Small intestine (tissue), 16 donors: ENCODE data around the gene SEPTIN3. TPM values are rescaled to one million over a fixed set of nuclear protein-coding genes. Genes with fewer than 3 reads are reported as not detected.

Experiments used
- DNase-seq, 2 donors: peaks; one replicate each; pipeline versions ENCODE4 v3.0.0 to v3.0.0-alpha.2; 2013
- FAIRE-seq: peaks from 2 replicates; lab custom pipeline; 2012; peaks lifted over from hg19 to GRCh38; lab: Jason Lieb, UNC
- H3K27ac ChIP-seq, 3 donors: one replicate each; pipeline ENCODE4 v1.5.1; 2013; ENCODE audit warnings: low read length in 2 of 3, mild to moderate bottlenecking in 2 of 3, control low read depth in 1 of 3, inconsistent platforms in 1 of 3, low read depth in 1 of 3, moderate library complexity in 1 of 3
- H3K27me3 ChIP-seq, 3 donors: one replicate each; pipeline ENCODE4 v1.6.1; 2013; ENCODE audit warnings: low read length in 3 of 3, inconsistent platforms in 1 of 3; ENCODE audit not compliant: control insufficient read depth in 3 of 3, insufficient read depth in 3 of 3
- H3K36me3 ChIP-seq, 3 donors: one replicate each; pipeline ENCODE4 v1.6.1; 2013; ENCODE audit warnings: low read length in 3 of 3, inconsistent platforms in 1 of 3, low read depth in 1 of 3, mild to moderate bottlenecking in 1 of 3, moderate library complexity in 1 of 3; ENCODE audit not compliant: control insufficient read depth in 3 of 3, insufficient read depth in 2 of 3
- H3K4me1 ChIP-seq, 3 donors: one replicate each; pipeline ENCODE4 v1.6.1; 2013; ENCODE audit warnings: low read length in 2 of 3, inconsistent platforms in 1 of 3, low read depth in 1 of 3, mild to moderate bottlenecking in 1 of 3, moderate library complexity in 1 of 3; ENCODE audit not compliant: control insufficient read depth in 3 of 3, insufficient read depth in 2 of 3
- H3K4me3 ChIP-seq, 3 donors: one replicate each; pipeline ENCODE4 v1.5.1; 2013; ENCODE audit warnings: low read length in 3 of 3, control low read depth in 1 of 3, inconsistent platforms in 1 of 3, low read depth in 1 of 3, mild to moderate bottlenecking in 1 of 3, moderate library complexity in 1 of 3
- H3K9me3 ChIP-seq, 2 donors: one replicate each; pipeline ENCODE4 v1.6.1; 2013; ENCODE audit warnings: low read depth in 1 of 2, low read length in 1 of 2; ENCODE audit not compliant: control insufficient read depth in 2 of 2, insufficient read depth in 1 of 2
- WGBS, 3 donors: extraction: QIAGEN DNeasy Blood & Tissue Kit; methylation state at CpG; one replicate each; pipeline ENCODE4 v1.1.7; 2013; 5-methylcytosine and 5-hydroxymethylcytosine counted together
- long read RNA-seq, 10 donors: transcript quantifications; one replicate each; lab custom pipeline, GENCODE V29; 2026
- polyA plus RNA-seq, 4 donors: library from polyadenylated mRNA; stranded (reverse) in 3 of 4; unstranded in 1 of 4; fragments of 200-250 nt in 3 of 4; fragments of 120-200 nt in 1 of 4; gene quantifications; one replicate each; pipeline versions ENCODE4 v1.2.1 to v1.2.3, GENCODE V29; 2013
- donor health status: healthy with polysubstance abuse.
- donor health status: control.
- donor health status: control.
- donor health status: Bipolar disorder and iron deficiency.
- donor health status: healthy.

The SEPTIN3 gene
- polyA plus RNA-seq: 1 to 10 TPM in 1 of 4 donors, under 1 TPM in 2, not detected in 1; 0.49 to 1.2 (median 0.81) TPM
- long read RNA-seq, donor 1, full-length matches to known transcripts: 1 of 1 reads
- long read RNA-seq, donor 1, partial matches to known transcripts: 0 of 1 reads
- long read RNA-seq, donor 1, other reads (novel, unspliced or antisense): 0 of 1 reads
- long read RNA-seq, donor 2, partial matches to known transcripts: 0 of 1 reads
- long read RNA-seq, donor 2, other reads (novel, unspliced or antisense): 0 of 1 reads
- long read RNA-seq, donor 3: 0 reads
- long read RNA-seq, donor 4: 0 reads
- long read RNA-seq, donor 5, full-length matches to known transcripts: 1 of 1 reads
- long read RNA-seq, donor 5, partial matches to known transcripts: 0 of 1 reads
- long read RNA-seq, donor 5, other reads (novel, unspliced or antisense): 0 of 1 reads
- long read RNA-seq, donor 6: 0 reads
- long read RNA-seq, donor 7: 0 reads
- long read RNA-seq, donor 8: 0 reads
- long read RNA-seq, donor 9: 0 reads
- long read RNA-seq, donor 10, full-length matches to known transcripts: 1 of 1 reads
- long read RNA-seq, donor 10, partial matches to known transcripts: 0 of 1 reads
- long read RNA-seq, donor 10, other reads (novel, unspliced or antisense): 0 of 1 reads

DNA sequence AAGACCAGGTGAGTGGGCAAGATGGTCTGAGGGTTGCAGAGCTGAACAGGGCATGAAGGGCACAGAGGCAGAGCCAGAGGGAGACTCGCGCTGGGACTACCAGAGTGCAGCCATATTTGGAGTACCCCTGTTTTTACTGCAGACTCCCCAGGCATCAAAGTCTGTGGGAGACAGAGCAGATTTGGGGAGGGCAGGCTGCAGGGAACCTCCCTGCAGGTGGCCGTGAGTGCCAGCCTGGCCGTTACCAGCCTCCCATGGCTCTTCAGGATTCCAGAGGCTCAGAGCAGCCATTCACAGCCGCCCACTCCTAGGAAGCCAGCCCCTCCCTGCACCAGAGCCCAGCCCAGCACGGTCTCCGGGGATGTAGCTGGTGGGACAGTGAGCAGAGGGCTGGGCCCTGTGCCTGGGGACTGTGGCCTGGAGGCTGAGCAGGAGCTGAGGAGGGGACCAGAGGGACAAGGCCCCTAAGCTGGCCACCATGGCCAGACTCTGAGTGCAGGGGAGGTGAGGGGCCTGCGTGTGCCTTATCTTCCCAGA, at the start of gene SEPTIN3:
Gene SEPTIN3, plus strand, starts transcription at position 334 of the 537 bp plus-strand sequence. CDS start 2,050 bp downstream, outside the sequence.
- no peak for FAIRE-seq
- Histone ChIP-seq H3K27me3 (peaks cover 0 to 9% (median 5%) of the 10 kb centered on the region in 3 donors), H3K4me3 (no peak within 1 kb of the TSS), H3K4me1 (peaks cover 0 to 4% (median 0%) of the 10 kb centered on the region in 3 donors), H3K9me3 (no peaks in the 10 kb centered on the region), H3K27ac (no peak within 1 kb of the TSS), H3K36me3 (no peaks in the 10 kb centered on the region)
- DNase-seq: no peak
- WGBS, 3 donors: 66 to 80% (median 73%) methylated on average over 7 to 8 of the region's 8 CpGs

GRCh38 chr22:41920271-41920976, 48.8 kb upstream of the SEPTIN3 start:
- no peaks in the 10 kb centered on the region for H3K36me3 ChIP-seq
- H3K4me1 ChIP-seq: peaks cover 0 to 11% (median 0%) of the 10 kb centered on the region in 3 donors
- no peak for FAIRE-seq
- H3K27me3 ChIP-seq: peaks cover 0 to 61% (median 8%) of the 10 kb centered on the region in 3 donors
- WGBS, 3 donors: 42 to 48% (median 47%) methylated on average over 19 to 21 of the region's 21 CpGs
- DNase-seq: no peak
- no peaks in the 10 kb centered on the region for H3K9me3 ChIP-seq
- peak overlapping the region in 1 of 3 donors; percentile 44 for H3K27ac ChIP-seq
- peak overlapping the region in 1 of 3 donors; percentile 32 for H3K4me3 ChIP-seq

DNA sequence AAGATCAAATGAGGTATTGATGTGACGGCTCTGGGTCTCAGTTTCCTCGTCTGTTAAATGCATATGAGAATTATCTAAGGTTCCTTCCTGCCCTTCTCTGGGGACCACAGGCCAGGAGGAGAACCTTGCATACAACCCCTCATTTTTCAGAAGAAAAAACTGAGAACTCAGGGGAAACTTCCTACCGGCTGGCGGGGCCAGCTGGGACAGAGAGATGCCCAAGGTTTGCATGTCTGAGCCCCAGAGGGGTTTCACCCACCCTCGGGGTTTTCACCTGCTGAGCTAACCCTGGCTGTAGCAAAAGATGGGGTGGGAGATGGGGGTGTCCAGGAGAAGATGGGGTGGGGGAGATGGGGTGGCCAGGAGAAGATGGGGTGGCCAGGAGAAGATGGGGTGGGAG, 46.9 kb upstream of the SEPTIN3 start:
- WGBS, 3 donors: 78 to 85% (median 81%) methylated on average over 5 of the region's 5 CpGs
- peaks cover 0 to 54% (median 7%) of the 10 kb centered on the region in 3 donors for H3K27me3 ChIP-seq
- DNase-seq (no peak), FAIRE-seq (no peak)
- H3K9me3 ChIP-seq: no peaks in the 10 kb centered on the region
- H3K27ac ChIP-seq: no peak overlapping the region
- no peaks in the 10 kb centered on the region for H3K36me3 ChIP-seq
- H3K4me3 ChIP-seq: no peak overlapping the region
- H3K4me1 ChIP-seq: peaks cover 2 to 9% (median 2%) of the 10 kb centered on the region in 3 donors

DNA sequence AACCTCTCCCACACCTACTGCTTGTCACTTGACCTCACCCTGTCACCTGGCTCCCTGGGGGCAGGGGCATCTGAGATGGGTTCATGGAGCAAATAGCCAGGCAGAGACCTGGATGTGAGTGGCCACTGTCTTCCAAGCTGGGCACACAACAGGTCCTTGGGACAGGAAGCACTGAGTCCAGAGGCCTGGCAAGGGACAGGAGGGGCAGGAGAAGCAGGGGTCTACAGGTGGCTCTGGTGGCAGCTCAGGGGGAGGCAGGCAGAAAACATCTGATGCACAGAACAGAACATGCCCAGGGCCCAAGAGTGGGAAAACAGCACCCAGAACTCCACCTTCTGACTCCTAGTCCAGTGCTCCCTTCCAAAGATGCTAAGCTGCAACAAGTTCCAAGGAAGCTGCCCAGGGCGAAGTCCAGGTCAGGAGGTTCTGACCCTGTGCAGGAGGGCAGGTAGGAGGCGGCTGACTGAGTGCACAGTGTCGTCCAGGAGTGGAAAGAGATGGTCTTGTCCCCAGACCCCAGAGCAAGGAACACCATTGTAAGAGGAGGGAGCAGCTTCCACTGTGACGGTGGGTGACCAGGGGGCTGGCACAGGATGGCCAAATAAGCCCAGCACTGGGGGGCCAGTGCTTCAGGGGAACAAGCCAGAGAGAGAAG, 46.2 kb upstream of the SEPTIN3 start:
- peaks cover 0 to 49% (median 7%) of the 10 kb centered on the region in 3 donors for H3K27me3 ChIP-seq
- H3K9me3 ChIP-seq: no peaks in the 10 kb centered on the region
- 73 to 89% (median 79%) methylated on average over 4 of the region's 4 CpGs for WGBS, 3 donors
- FAIRE-seq (no peak), DNase-seq (no peak)
- H3K36me3 ChIP-seq: no peaks in the 10 kb centered on the region
- H3K27ac ChIP-seq: no peak overlapping the region
- no peak overlapping the region for H3K4me3 ChIP-seq
- peaks cover 2 to 7% (median 2%) of the 10 kb centered on the region in 3 donors for H3K4me1 ChIP-seq

- no peak for FAIRE-seq
- H3K4me1 ChIP-seq: peaks cover 2 to 7% (median 2%) of the 10 kb centered on the region in 3 donors
- no peaks in the 10 kb centered on the region for H3K9me3 ChIP-seq
- no peak overlapping the region for H3K4me3 ChIP-seq
- no peak overlapping the region for H3K27ac ChIP-seq
- H3K36me3 ChIP-seq: no peaks in the 10 kb centered on the region
- DNase-seq: no peak
- H3K27me3 ChIP-seq: peaks cover 0 to 43% (median 7%) of the 10 kb centered on the region in 3 donors
- 84 to 89% (median 86%) methylated on average over 14 of the region's 14 CpGs for WGBS, 3 donors
These were observed 45.5 kb upstream of the SEPTIN3 start for GRCh38 chr22:41923595-41924276.

DNA sequence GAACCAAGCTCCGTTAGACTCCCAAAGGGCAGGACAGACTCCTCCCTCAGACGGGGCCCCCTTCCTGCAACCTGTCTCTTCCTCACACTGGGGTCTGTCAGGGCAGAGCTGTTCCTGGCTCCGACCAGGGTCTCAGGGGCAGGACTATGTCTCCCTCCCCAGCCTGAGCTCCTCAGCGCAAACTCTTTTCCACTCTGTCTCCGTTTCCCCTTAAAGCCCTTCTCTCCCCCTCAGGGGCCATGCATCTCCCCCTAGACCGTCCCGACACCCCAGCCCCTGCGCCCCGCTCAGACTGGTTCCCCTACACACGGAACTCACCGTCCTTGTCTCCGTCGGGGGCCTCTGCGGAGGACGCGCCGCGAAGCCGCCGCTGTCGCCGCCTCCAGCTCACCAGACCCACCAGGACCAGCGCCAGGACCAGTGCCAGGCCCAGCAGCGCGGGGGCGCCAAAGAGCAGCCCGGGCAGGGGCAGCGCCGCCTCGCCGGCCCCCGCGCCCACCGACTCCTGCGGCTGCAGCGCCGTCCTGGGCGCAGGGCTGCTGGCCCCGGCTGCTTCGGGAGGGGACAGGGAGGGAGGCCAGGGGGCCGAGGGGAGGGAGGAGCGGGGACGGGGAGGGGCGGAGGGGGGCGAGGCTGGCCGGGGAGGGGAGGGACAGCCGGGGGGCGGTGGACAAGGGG, 43.3 kb upstream of the SEPTIN3 start:
- Histone ChIP-seq H3K27me3 (peaks cover 0 to 21% (median 7%) of the 10 kb centered on the region in 3 donors), H3K36me3 (no peaks in the 10 kb centered on the region), H3K27ac (no peak overlapping the region), H3K4me3 (peak overlapping the region; percentile 19 to 63 (median 45)), H3K9me3 (no peaks in the 10 kb centered on the region), H3K4me1 (peaks cover 0 to 2% (median 2%) of the 10 kb centered on the region in 3 donors)
- FAIRE-seq (no peak), DNase-seq (peak; percentile 50 to 76)
- WGBS, 3 donors: 2 to 4% (median 3%) methylated on average over 33 to 46 of the region's 48 CpGs

- H3K9me3 ChIP-seq: no peaks in the 10 kb centered on the region
- H3K27ac ChIP-seq: no peak overlapping the region
- H3K4me1 ChIP-seq: peaks cover 0 to 2% (median 2%) of the 10 kb centered on the region in 3 donors
- no peak for FAIRE-seq
- peaks cover 0 to 20% (median 7%) of the 10 kb centered on the region in 3 donors for H3K27me3 ChIP-seq
- WGBS, 3 donors: 56 to 78% (median 73%) methylated on average over 5 to 6 of the region's 6 CpGs
- H3K36me3 ChIP-seq: peaks cover 0 to 6% (median 0%) of the 10 kb centered on the region in 3 donors
- DNase-seq: no peak
- H3K4me3 ChIP-seq: no peak overlapping the region
These were observed 41.4 kb upstream of the SEPTIN3 start for GRCh38 chr22:41927813-41928212.
